GM12878 (cell line): ENCODE results near the gene PIGS. TPM values are rescaled to one million over a fixed set of nuclear protein-coding genes. Genes with fewer than 3 reads are reported as not detected.
A peak's percentile ranks its signal among the peaks of the same experiment; 100 is the strongest.

Experiments
- ATAC-seq: fragments of 200-7000 bp; cut with Tn5 transposase; 3 replicates; pipeline ENCODE4 v1.9.1; 2020; ENCODE audit warnings: mild to moderate bottlenecking, moderate library complexity
- BruUV-seq: library from RNA; stranded (reverse); fragments of 400-500 nt; replicated peaks from 2 replicates; lab custom pipeline; 2021; lab: Mats Ljungman, UMichigan
- CTCF ChIA-PET: fragments of 300-600 bp; sonication (Branson Sonifier 250); formaldehyde crosslinking; extraction: SDS; loops from one replicate; lab custom pipeline; 2021; ENCODE audit warnings: inconsistent platforms; lab: Yijun Ruan, JAX
- POLR2A ChIA-PET: fragments of 350-600 bp; formaldehyde crosslinking; extraction: SDS; loops from one replicate; lab custom pipeline; 2021; ENCODE audit warnings: inconsistent platforms; lab: Charles Lee
- RAD21 ChIA-PET: fragments of 300-600 bp; sonication (Branson Sonifier 250); formaldehyde crosslinking; loops from one replicate; lab custom pipeline; 2023; ENCODE audit warnings: antibody characterized with exemption; ENCODE audit not compliant: unreplicated experiment; lab: Charles Lee
- SMC1A ChIA-PET: fragments of 300-600 bp; sonication (Branson Sonifier 250); formaldehyde crosslinking; loops from one replicate; lab custom pipeline; 2023; ENCODE audit not compliant: unreplicated experiment, uncharacterized antibody; lab: Charles Lee
- DNase-seq: peaks from one replicate; pipeline ENCODE4 v3.0.0-alpha.2; 2011; ENCODE audit warnings: low read depth, low spot score
- FAIRE-seq: peaks from 3 replicates; lab custom pipeline; 2011; peaks lifted over from hg19 to GRCh38; lab: Jason Lieb, UNC
- H2AFZ ChIP-seq: 2 replicates; pipeline ENCODE4 v1.6.0; 2011; ENCODE audit warnings: low read depth, low read length, control low read depth; ENCODE audit not compliant: control insufficient read depth
- H3K27ac ChIP-seq: 2 replicates; pipeline ENCODE4 v1.5.1; 2011; ENCODE audit warnings: control low read depth; ENCODE audit not compliant: control insufficient read depth, insufficient read depth
- H3K27me3 ChIP-seq, 2 experiments: replicated peaks in 1 of 2; 2 replicates each; pipeline versions ENCODE4 v1.6.0 to v1.6.1; 2011; ENCODE audit warnings: low read length in 1 of 2; ENCODE audit not compliant: control insufficient read depth in 2 of 2, insufficient read depth in 2 of 2
- H3K36me3 ChIP-seq, 2 experiments: 2 replicates each; pipeline ENCODE4 v1.5.1; 2011; ENCODE audit warnings: low read length in 1 of 2; ENCODE audit not compliant: control insufficient read depth in 2 of 2, insufficient read depth in 2 of 2
- H3K4me1 ChIP-seq: 2 replicates; pipeline ENCODE4 v1.6.1; 2011; ENCODE audit warnings: mild to moderate bottlenecking, low read length, moderate library complexity, mixed read lengths; ENCODE audit not compliant: control insufficient read depth, insufficient read depth
- H3K4me2 ChIP-seq: 2 replicates; pipeline ENCODE4 v1.6.0; 2011; ENCODE audit warnings: control low read depth; ENCODE audit not compliant: control insufficient read depth, insufficient read depth
- H3K4me3 ChIP-seq: fragments of 200-600 bp; sonication (generic); 2 replicates; pipeline ENCODE4 v1.5.1; 2016
- H3K79me2 ChIP-seq: 2 replicates; pipeline ENCODE4 v1.6.0; 2011; ENCODE audit warnings: low read length; ENCODE audit not compliant: control insufficient read depth, insufficient read depth
- H3K9ac ChIP-seq: 2 replicates; pipeline ENCODE4 v1.8.0; 2011; ENCODE audit warnings: low read length, control low read depth, mixed read lengths; ENCODE audit not compliant: control insufficient read depth, insufficient read depth
- H3K9me3 ChIP-seq: replicated peaks from 3 replicates; pipeline ENCODE4 v1.5.1; 2011; ENCODE audit warnings: mild to moderate bottlenecking, low read length; ENCODE audit not compliant: control insufficient read depth, insufficient read depth
- H4K20me1 ChIP-seq: 2 replicates; pipeline ENCODE4 v1.6.0; 2011; ENCODE audit not compliant: control insufficient read depth, insufficient read depth
- ATF2 ChIP-seq: IDR thresholded peaks from 2 replicates; pipeline ENCODE4 v1.6.1; 2012; ENCODE audit warnings: low read length, inconsistent platforms
- BCL11A ChIP-seq: IDR thresholded peaks from 2 replicates; pipeline ENCODE4 v1.6.1; 2011; ENCODE audit warnings: low read depth, low read length
- BRCA1 ChIP-seq: IDR thresholded peaks from 2 replicates; pipeline ENCODE4 v1.6.1; 2011; ENCODE audit warnings: low read depth, low read length, improper control_type of control experiment
- CEBPB ChIP-seq, 2 experiments: fragments of 150-350 bp in 1 of 2; IDR thresholded peaks; 2 replicates each; pipeline ENCODE4 v1.6.1; 2012 to 2014; ENCODE audit warnings: low read depth in 2 of 2, low read length in 2 of 2, borderline replicate concordance in 1 of 2, inconsistent platforms in 1 of 2
- KAT2A ChIP-seq: conservative IDR thresholded peaks from 2 replicates; pipeline ENCODE4 v1.6.1; 2011; ENCODE audit warnings: low read depth, low read length; ENCODE audit not compliant: control insufficient read depth
- WGBS: methylation state at CpG from one replicate; pipeline ENCODE4 v1.1.6; 2016; ENCODE audit warnings: low lambda C conversion rate; ENCODE audit not compliant: insufficient replicate concordance, insufficient coverage; ENCODE audit errors: missing lambda C conversion rate; 5-methylcytosine and 5-hydroxymethylcytosine counted together
- in situ Hi-C: fragments of 300-500 bp; cut with MboI; formaldehyde crosslinking; loops from 9 replicates; pipeline ENCODE4 v1.14.3; 2018; ENCODE audit warnings: mixed read lengths
- intact Hi-C: fragments of 100-400 bp; cut with micrococcal nuclease; formaldehyde crosslinking; loops from one replicate; pipeline ENCODE4 v1.14.2; 2022; ENCODE audit not compliant: unreplicated experiment
- polyA plus RNA-seq, 11 experiments: library from polyadenylated mRNA; depleted of rRNA in 4 of 11; unstranded in 6 of 11; stranded (reverse) in 5 of 11; fragments of >200 nt; fragmentation: Nextera tagmentation in 4 of 11; fragmentation: Illumina TruSeq in 1 of 11; extraction: Ambion mirVana in 4 of 11; extraction: Trizol in 1 of 11; gene quantifications; 1 replicate in 1 of 11; 2 replicates in 10 of 11; pipeline versions ENCODE4 v1.2.1 to v1.2.3, GENCODE V29; 2011 to 2016; ENCODE audit warnings: inconsistent platforms in 2 of 11, missing spikeins in 2 of 11, low read depth in 1 of 11
- total RNA-seq, 4 experiments: library from RNA; depleted of rRNA in 3 of 4; stranded (reverse); fragments of >200 nt in 3 of 4; fragmentation: Illumina TruSeq in 1 of 4; extraction: Trizol in 1 of 4; gene quantifications; 2 replicates each; pipeline versions ENCODE4 v1.2.1 to v1.2.3, GENCODE V29; 2013 to 2021
- TF ChIP-seq, protein P1 (sequence below): IDR thresholded peaks from 2 replicates; pipeline ENCODE4 v1.6.1; 2011; ENCODE audit warnings: borderline replicate concordance, low read depth, mild to moderate bottlenecking, moderate library complexity, low read length; ENCODE audit not compliant: insufficient read depth, poor library complexity, severe bottlenecking

PIGS gene
- total and polyA plus RNA-seq, 10 of the 15 experiments (the other 5 are each of a cell fraction or from before 2014, with no cell fraction given): 27.5 to 73.7 (median 50.7) TPM

DNA sequence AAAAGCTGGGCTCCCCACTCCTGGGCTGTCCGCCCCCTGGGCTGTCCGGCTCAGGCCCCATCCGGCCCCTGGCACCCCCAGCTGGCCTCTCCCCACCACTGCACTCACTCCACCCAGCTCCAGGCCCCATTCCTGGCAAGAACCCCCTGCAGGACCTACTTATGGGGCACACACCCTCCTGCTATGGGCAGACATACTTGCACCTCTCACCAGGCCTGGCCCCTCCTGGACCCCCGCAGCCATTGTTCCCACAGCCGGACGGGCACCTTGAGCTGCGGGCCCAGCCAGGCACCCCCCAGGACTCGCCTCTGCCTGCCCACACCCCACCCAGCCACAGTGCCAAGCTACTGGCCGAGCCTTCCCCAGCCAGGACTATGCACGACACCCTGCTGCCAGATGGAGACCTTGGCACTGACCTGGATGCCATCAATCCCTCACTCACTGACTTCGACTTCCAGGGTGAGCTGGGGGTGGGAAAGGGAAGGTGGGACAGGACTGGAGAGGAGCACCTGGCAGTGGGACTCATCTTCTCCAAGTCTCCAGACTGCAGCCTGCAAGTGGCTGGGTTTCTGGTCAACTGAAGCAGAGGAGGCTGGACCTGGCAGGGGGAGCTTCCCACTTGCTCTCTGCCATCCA, 36.5 kb downstream of the PIGS start:
- SMC1A ChIA-PET: interaction anchor here (1.8 kb wide), 1 partner anchor 40 kb away, joined by 5 read pairs; no protein-coding TSS in a partner anchor
- no peak overlapping the region for H3K4me2 ChIP-seq
- BruUV-seq: no TSS peak
- H3K9ac ChIP-seq: no peak overlapping the region
- TF ChIP-seq CEBPB (IDR thresholded peaks at IDR 0.05; ENCODE audit: borderline replicate concordance in 1 of 2, low read depth in 2 of 2, low read length in 2 of 2): no peak
- intact Hi-C loops: no loop called here
- RAD21 ChIA-PET: interaction anchor here (0.8 to 1.4 kb wide), 2 partner anchors 13 to 40 kb away, joined by 4 to 5 read pairs; no protein-coding TSS in a partner anchor
- no peaks in the 10 kb centered on the region for H3K4me1 ChIP-seq
- H3K27me3 ChIP-seq: no peaks in the 10 kb centered on the region; a peak in 1 of 4 replicates
- POLR2A ChIA-PET: interaction anchor here (1.1 kb wide), 1 partner anchor 30 kb away, joined by 3 read pairs; no protein-coding TSS in a partner anchor
- H3K4me3 ChIP-seq: no peak overlapping the region
- H2AFZ ChIP-seq: no peak overlapping the region
- H3K27ac ChIP-seq: no peak overlapping the region
- no peaks in the 10 kb centered on the region for H3K36me3 ChIP-seq
- FAIRE-seq: no peak
- ATAC-seq: peak; percentile 30; the same call in 1 of the 3 replicates
- in situ Hi-C loops: no loop called here
- no peaks in the 10 kb centered on the region for H4K20me1 ChIP-seq
- no peaks in the 10 kb centered on the region for H3K79me2 ChIP-seq
- 27% methylated on average over 11 of the region's 11 CpGs for WGBS
- DNase-seq: no peak
- H3K9me3 ChIP-seq: no peaks in the 10 kb centered on the region
- CTCF ChIA-PET: interaction anchor here (0.6 to 4.2 kb wide), 3 partner anchors 38 to 641 kb away, joined by 3 to 59 read pairs (median 4); no protein-coding TSS in a partner anchor

DNA sequence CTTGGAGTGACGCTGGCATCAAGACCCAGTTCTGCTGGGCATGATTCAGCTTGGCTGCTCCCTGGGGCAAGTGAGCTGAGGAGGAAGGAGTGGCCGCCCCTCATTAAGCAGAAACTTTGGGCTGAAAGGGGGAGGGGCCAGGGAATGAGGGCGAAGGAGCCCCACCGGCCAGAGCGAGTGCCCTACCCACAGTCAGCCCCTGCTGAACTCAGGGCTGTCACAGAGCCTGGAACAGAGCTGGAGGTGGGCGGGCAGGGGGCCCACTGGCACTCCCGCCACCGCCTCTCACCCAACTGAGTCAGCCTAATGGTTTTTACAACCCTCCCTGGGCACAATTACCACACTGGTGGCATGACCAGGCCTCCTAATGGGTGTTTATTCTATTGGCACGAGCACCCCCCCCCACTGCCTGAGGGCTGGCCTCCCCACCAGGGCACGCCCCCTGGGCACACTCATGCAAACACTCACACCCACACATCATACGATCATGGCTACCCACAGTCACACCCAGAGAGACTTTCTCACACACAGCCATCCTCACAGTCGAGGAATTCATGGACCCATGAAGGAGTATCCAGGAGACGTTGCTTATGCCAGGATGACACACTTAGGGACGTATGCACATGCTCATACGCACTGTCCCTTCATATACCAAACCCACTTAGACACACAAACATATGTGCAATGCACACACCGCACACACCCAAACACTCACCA, 38.1 kb downstream of the PIGS start:
- ATAC-seq (no peak), FAIRE-seq (no peak), DNase-seq (no peak)
- Histone ChIP-seq H3K9ac (no peak overlapping the region), H3K36me3 (no peaks in the 10 kb centered on the region), H3K79me2 (no peaks in the 10 kb centered on the region), H3K9me3 (no peaks in the 10 kb centered on the region), H3K27me3 (no peaks in the 10 kb centered on the region; a peak in 1 of 4 replicates), H3K27ac (no peak overlapping the region), H3K4me1 (no peaks in the 10 kb centered on the region), H3K4me3 (no peak overlapping the region), H2AFZ (no peak overlapping the region), H3K4me2 (no peak overlapping the region), H4K20me1 (no peaks in the 10 kb centered on the region)
- ChIA-PET POLR2A (interaction anchor here (0.5 kb wide), 1 partner anchor 11 kb away, joined by 3 read pairs; no protein-coding TSS in a partner anchor), CTCF (no interaction called here), SMC1A (interaction anchor here (0.8 kb wide), 1 partner anchor 40 kb away, joined by 3 read pairs; no protein-coding TSS in a partner anchor), RAD21 (no interaction called here)
- in situ Hi-C loops: no loop called here
- intact Hi-C loops: no loop called here
- BruUV-seq: no TSS peak
- WGBS: 24% methylated on average over 16 of the region's 16 CpGs
- TF ChIP-seq, protein P1, sequence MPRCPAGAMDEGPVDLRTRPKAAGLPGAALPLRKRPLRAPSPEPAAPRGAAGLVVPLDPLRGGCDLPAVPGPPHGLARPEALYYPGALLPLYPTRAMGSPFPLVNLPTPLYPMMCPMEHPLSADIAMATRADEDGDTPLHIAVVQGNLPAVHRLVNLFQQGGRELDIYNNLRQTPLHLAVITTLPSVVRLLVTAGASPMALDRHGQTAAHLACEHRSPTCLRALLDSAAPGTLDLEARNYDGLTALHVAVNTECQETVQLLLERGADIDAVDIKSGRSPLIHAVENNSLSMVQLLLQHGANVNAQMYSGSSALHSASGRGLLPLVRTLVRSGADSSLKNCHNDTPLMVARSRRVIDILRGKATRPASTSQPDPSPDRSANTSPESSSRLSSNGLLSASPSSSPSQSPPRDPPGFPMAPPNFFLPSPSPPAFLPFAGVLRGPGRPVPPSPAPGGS: no peak
- TF ChIP-seq KAT2A (no peak), BRCA1 (no peak), ATF2 (no peak), BCL11A (no peak)
